GM18951 (cell line): ENCODE data around the gene NBAS.

Experiments
- POLR2A ChIP-seq: IDR thresholded peaks from 4 replicates; pipeline ENCODE4 v1.6.1; 2011; ENCODE audit warnings: mild to moderate bottlenecking; ENCODE audit not compliant: insufficient read length, insufficient read depth; ENCODE audit errors: extremely low read depth
- in situ Hi-C: fragments of 300-500 bp; cut with MboI; formaldehyde crosslinking; loops from one replicate; pipeline ENCODE4 v1.12.0; 2022; ENCODE audit warnings: low sequenced_read_pairs, mixed read lengths, inconsistent platforms; ENCODE audit not compliant: unreplicated experiment

NBAS gene

GRCh38 chr2:15302154-15302553, 259.0 kb downstream of the NBAS start:
- TF ChIP-seq POLR2A: no peak
- in situ Hi-C loops: no loop called here

- in situ Hi-C loops: no loop called here
- no peak for TF ChIP-seq POLR2A
Observed at GRCh38 chr2:15300624-15301573, 260.2 kb downstream of the NBAS start.

GRCh38 chr2:15299904-15300520, 261.1 kb downstream of the NBAS start:
- TF ChIP-seq POLR2A: no peak
- in situ Hi-C loops: no loop called here

GRCh38 chr2:15298770-15299169, 262.4 kb downstream of the NBAS start:
- TF ChIP-seq POLR2A: no peak
- in situ Hi-C loops: no loop called here

GRCh38 chr2:15293262-15293937, 267.7 kb downstream of the NBAS start:
- TF ChIP-seq POLR2A: no peak
- in situ Hi-C loops: no loop called here

GRCh38 chr2:15287447-15288184, 273.5 kb downstream of the NBAS start:
- TF ChIP-seq POLR2A: no peak
- in situ Hi-C loops: no loop called here

GRCh38 chr2:15284614-15285013, 276.5 kb downstream of the NBAS start:
- no peak for TF ChIP-seq POLR2A
- in situ Hi-C loops: no loop called here

- TF ChIP-seq POLR2A: no peak
- in situ Hi-C loops: no loop called here
Observed at GRCh38 chr2:15281681-15282080, 279.5 kb downstream of the NBAS start.

GRCh38 chr2:15279201-15279876, 281.8 kb downstream of the NBAS start:
- no peak for TF ChIP-seq POLR2A
- in situ Hi-C loops: no loop called here

- in situ Hi-C loops: no loop called here
- no peak for TF ChIP-seq POLR2A
Observed at GRCh38 chr2:15278296-15278695, 282.8 kb downstream of the NBAS start.

- no peak for TF ChIP-seq POLR2A
- in situ Hi-C loops: no loop called here
Observed at GRCh38 chr2:15275346-15275745, 285.8 kb downstream of the NBAS start.

GRCh38 chr2:15273452-15273851, 287.7 kb downstream of the NBAS start:
- no peak for TF ChIP-seq POLR2A
- in situ Hi-C loops: no loop called here

GRCh38 chr2:15272942-15273341, 288.2 kb downstream of the NBAS start:
- in situ Hi-C loops: no loop called here
- no peak for TF ChIP-seq POLR2A
